Pulmonary artery endothelial cell (primary cell): ENCODE results near the gene CSNK1G1. TPM values are rescaled to one million over a fixed set of nuclear protein-coding genes. Genes with fewer than 3 reads are reported as not detected.
"Not testable (repeated sequence)": the region's sequence is repeated elsewhere in the genome, so short reads cannot be mapped to it uniquely, and the experiment has no call there.

ENCODE experiments used
- DNase-seq: peaks from one replicate; pipeline ENCODE4 v3.0.0-alpha.2; 2011; ENCODE audit warnings: low read depth, low spot score
- total RNA-seq: library from RNA; depleted of rRNA; stranded (reverse); fragments of >200 nt; gene quantifications from 2 replicates; pipeline ENCODE4 v1.2.3, GENCODE V29; 2014

The CSNK1G1 gene
- total RNA-seq, 1 donor from 2014 or later: 21.2 TPM

DNA sequence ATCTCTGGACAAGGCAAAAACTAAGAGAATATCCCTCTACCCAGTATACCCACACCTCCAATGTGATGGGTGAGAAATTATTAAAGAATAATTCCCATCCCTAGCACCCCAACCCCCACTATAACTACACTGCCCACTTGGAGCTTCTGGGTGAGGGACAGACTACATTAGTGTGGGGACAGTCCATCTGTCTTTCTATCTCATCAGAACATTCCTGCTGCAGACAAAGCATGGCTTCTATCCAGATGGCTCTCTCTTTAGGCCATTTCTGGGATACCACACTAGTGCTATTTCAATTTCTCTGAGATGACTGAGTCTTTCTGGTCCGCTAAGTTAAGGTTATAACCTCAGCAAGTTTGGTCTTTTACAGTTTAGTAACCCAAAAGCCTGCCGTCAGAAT, 6.6 kb downstream of the CSNK1G1 start:
- DNase-seq: no peak

- no peak for DNase-seq
Observed at GRCh38 chr15:64348455-64348854, 7.5 kb downstream of the CSNK1G1 start.

DNA sequence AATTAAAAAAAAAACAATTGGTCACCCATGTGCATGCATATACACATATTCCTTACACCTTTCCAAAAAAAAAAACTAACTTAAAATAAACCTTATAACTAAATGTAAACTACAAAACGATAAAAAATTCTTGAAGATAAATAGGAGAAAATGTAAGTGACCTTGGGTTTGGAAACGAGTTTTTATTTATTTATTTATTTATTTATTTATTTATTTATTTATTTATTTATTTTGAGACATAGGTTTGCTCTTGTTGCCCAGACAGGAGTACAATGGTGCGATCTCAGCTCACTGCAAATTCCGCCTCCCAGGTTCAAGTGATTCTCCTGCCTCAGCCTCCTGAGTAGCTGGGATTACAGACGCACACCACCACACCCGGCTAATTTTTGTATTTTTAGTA, 9.7 kb downstream of the CSNK1G1 start:
- not testable (repeated sequence) for DNase-seq

DNA sequence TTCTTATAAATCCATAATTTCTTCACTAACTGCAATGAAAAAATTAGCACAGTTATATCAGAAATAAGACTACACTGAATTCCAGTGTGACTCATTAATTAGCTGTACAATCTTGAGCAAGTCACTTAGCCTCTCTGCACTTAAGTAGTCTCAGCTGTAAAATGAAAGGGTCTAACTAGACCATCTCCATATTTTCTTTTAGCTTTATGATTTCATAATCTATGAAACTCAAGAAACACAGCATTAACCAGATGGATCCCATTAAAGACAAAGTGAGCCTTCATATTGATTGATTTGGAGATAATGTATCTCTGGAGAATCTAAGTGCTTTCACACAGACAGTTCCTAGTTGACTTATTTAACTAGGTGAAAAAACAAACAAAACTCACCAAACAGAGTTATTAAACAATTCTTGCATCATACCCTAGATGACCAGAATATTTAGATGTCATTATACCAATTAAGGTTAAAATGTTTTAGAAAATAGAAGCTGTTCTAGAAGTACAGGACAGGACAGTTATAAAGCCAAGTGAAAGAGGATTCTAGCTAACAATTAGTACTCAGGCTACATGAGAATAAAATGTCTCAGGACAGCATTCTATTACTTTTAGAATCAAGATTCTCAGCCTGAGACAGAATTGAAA, 11.2 kb downstream of the CSNK1G1 start:
- no peak for DNase-seq

DNA sequence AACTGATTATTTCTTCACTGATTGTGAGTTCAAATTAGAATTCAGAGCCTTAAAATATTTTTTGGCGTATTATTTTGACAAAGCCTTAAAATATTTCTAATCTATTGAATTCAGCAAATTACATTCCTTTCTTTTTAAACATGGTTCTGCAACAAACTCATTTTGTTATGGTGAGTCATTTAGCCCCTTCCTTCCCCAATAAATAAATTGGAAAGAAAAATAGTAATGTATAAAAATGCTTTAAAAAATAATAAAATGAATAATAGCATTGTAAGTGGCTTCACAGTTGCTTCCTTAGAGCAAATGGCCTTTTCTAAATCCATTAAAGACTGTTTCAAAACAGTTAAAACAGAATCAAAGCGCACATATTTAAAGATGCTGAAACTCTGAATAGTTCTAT, 12.1 kb downstream of the CSNK1G1 start:
- DNase-seq: no peak

DNA sequence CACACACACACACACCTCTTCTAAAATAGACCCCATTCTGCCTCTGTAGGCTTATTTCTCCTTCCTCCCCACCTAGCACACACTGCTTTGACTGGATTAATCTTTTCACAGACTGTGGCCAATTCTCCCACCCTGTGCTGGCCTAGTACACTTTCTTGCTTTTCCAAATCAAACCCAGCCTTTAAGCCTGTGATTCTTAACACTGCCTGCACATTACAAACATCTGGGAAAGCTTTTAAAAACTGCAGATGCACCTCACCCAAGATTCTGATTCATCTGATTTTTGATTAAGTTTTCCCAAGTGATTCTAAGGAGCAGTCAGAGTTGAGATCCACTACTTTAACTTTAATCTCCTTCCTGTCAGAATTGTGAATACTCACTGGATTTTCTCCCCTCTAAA, 12.8 kb downstream of the CSNK1G1 start:
- no peak for DNase-seq

- DNase-seq: no peak
Observed at GRCh38 chr15:64341961-64342360, 14.0 kb downstream of the CSNK1G1 start.

DNA sequence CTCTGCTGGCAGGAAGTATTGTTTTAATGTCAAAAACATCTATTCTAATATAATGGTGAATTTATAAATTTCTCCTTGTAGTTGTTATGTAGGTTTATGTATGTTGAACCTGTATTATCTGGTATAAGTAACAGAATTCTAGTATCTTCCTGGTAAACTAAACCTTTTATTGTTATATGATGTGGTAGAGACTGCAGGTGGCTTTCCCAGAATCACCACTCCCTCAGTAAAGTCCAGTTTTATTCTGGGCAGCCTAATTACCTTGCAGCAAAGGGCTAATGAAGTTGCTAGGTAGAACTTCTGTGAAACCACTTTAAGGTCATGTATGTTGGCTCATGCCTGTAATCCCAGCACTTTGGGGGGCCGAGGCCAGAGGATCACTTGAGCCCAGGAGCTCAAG, 15.6 kb downstream of the CSNK1G1 start:
- DNase-seq: no peak

DNA sequence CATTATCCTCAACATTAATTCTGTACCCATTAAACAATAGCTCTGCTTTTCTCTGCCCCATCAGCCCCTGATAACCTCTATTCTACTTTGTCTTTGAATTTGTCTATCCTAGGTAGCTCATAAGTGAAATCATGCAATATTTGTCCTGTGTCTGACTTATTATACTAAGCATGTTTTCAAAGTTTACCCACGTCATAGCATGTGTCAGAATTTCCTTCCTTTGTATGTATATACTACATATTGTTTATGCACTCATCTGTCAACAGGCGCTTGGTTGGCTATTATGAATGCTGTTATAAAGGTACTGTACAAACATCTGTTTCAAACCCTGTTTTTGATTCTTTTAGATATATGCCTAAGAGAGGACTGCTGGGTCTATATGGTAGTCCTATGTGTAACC, 18.2 kb downstream of the CSNK1G1 start:
- peak; percentile 64 for DNase-seq

- no peak for DNase-seq
Observed at GRCh38 chr15:64333986-64334929, 21.7 kb downstream of the CSNK1G1 start.

DNA sequence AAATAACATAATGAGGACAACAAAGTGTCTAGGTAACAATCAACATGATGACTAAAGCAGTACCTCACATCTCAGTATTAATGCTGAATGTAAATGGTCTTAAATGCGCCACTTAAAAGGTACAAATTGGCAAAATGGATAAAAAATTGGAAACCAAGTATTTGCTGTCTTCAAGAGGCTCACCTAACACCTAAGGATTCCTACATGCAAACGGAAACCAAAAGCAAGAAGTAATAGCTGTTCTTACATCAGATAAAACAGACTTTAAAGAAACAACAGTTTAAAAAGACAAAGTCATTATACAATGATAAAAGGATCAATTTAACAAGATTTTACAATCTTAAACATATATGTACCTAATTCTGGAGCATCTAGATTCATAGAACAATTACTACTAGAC, 22.5 kb downstream of the CSNK1G1 start:
- DNase-seq: no peak

- DNase-seq: not testable (repeated sequence)
Observed at GRCh38 chr15:64331668-64332067, 24.3 kb downstream of the CSNK1G1 start.

GRCh38 chr15:64326975-64327374, 29.0 kb downstream of the CSNK1G1 start:
- not testable (repeated sequence) for DNase-seq

- not testable (repeated sequence) for DNase-seq
Observed at GRCh38 chr15:64326458-64326857, 29.5 kb downstream of the CSNK1G1 start.

DNA sequence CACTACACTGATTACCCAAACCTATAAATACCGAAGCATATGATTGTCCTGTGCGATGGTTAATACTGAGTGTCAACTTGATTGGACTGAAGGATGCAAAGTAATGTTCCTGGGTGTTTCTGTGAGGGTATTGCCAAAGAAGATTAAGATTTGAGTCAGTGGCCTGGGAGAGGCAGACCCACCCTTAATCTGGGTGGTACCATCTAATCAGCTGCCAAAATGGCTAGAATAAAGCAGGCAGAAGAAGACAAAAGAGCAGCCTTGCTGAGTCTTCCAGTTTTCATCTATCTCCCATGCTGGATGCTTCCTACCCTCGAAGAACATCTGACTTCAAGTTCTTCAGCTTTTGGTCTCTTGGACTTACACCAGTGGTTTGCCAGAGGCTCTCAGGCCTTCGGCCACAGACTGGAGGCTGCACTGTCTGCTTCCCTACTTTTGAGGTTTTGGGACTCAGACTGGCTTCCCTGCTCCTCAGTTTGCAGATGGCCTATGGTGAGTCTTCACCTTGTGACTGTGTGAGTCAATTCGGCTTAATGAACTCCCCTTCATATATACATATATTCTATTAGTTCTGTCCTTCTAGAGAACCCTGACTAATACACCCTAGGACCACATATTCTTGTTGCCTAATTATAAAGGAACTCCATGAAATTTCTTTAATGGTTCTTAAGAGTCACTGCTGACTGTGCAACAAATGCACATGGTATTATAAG, 31.7 kb downstream of the CSNK1G1 start:
- DNase-seq: no peak

DNA sequence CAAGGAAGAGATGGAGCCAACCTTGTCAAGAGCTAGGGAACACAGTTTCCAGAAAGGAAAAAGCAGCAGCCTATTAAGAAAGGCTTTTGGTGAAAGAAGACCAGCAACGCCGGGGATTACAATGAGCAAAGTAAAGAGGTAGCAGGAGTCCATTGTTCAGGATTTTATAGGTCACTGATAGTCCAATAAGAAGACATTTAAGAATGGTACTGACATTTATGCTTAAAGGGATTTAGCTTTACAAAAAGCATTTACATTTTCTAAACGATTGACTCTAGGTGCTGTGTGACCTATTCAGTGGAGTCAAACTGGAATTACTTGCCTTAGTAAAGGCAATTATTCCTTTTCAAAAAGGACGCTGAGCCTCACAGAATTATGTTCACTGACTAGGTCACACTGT, 40.8 kb downstream of the CSNK1G1 start:
- no peak for DNase-seq

DNA sequence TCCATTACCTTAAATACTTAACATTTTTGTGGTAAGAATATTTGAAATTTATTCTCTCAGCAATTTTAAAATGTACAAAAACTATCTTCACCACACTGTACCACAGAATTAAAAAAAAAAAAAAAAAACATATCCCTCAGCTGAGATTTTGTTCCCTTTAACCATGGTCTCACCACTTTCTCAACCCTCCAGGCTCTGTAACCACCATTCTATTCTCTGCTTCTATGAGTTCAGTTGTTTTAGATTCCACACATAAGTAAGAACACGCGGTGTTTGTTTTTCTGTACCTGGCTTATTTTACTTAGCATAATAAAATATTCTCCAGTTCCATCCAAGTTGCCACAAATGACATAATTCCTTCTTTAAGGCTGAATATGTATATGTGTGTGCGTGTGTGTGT, 41.5 kb downstream of the CSNK1G1 start:
- no peak for DNase-seq

GRCh38 chr15:64311566-64311965, 44.4 kb downstream of the CSNK1G1 start:
- DNase-seq: no peak

DNA sequence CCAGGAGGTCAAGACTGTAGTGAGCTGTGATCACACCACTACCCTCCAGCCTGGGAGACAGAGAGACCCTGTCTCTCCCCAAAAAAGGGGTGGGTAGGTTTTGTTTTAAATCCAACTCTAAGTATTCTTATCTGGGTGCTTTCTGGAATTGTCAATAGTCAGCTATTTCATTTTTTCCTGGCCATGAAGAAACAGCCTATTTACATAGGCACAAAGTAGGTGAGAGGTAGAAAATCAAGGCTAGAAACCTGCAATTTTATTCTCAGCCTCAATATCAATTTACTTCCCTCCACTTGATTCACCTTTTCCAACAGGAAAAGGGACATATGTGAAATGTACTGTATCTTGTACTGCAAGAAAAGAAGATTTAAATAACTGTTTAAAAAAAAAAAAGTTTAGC, 45.9 kb downstream of the CSNK1G1 start:
- no peak for DNase-seq

DNA sequence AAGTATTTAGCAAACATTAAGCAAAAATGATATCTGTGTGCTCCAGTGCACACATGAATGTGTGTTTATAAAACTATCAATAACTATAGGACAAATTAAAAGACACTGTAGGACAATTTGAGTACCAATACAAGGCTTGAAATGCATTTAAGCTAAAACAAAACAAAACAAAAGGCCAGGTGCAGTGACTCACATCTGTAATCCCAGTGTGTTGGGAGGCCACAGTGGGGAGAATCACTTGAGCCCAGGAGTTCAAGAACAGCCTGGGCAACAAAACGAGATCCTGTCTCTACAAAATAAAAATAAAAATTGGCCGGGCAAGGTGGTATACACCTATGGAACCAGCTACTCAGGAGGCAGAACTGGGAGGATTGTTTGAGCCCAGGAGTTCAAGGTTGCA, 50.7 kb downstream of the CSNK1G1 start:
- no peak for DNase-seq

GRCh38 chr15:64289550-64289949, 66.4 kb downstream of the CSNK1G1 start:
- DNase-seq: no peak

DNA sequence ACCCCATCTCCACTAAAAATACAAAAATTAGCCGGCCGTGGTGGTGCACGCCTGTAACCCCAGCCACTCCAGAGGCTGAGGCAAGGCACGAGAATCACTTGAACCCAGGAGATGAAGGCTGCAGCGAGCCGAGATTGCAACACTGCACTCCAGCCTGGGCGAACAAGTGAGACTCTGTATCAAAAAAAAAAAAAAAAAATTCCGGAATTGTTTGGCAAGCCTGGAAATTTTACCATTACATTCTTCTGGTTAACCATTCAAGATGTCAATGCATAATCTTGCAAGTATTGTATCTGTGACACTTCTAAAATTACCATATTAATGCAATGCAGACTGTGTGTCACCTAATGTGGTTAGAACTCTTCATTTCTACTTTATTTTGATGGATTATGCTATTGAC, 67.0 kb downstream of the CSNK1G1 start:
- DNase-seq: no peak
